CD4-positive, alpha-beta T cell treated with Interleukin-10 for 1 hour (primary cell): Measurements from ENCODE around the gene MTARC1.

Experiments
- DNase-seq: peaks from one replicate; pipeline ENCODE4 v3.0.0-alpha.2; 2020

Gene MTARC1

DNA sequence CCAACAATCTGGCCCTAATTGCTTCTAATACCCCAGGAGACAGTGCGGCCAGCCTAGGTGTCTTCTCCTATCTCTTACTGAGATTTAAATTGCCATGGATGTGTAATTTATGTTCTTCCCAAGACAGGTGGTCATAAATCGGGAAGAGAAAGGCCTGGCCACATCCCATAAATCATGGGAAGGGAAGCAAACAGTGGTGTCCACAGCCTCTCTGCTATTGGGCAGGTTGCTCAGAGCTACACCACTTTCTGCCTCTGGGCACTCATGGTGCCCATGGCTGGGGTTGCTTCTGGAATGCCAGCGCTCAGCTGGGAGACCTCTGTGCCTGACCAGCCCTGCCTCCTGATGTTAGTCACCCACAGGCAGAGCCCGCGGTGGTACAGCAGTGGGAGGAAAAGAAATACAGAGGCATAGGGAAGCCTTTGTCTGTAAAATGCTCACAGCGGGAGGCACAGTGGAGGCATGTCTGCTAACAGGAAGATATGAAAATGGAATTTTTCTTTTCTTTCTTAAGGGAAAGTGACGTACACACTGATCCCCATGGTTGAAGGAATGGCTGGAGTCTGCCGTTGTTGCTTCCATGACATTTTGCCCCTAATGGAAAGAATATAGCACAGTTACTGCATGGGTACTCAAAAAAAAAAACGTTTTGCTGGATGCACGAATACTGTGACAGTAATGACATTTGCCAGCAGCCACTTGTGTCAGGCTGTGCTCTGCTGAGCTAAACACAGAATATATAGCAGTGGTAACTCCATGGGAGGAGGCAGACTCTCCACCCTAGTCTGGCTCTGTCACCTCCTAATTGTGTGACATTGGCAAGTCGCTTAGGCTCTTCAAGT is 21.9 kb downstream of the MTARC1 start:
- no peak for DNase-seq

- no peak for DNase-seq
Observed at GRCh38 chr1:220809187-220809550, 22.5 kb downstream of the MTARC1 start.

- no peak for DNase-seq
Observed at GRCh38 chr1:220809704-220810103, 23.0 kb downstream of the MTARC1 start.

GRCh38 chr1:220810179-220810653 is 23.5 kb downstream of the MTARC1 start:
- peak; percentile 68 for DNase-seq

- DNase-seq, result no peak
Observed at GRCh38 chr1:220810963-220811362, 24.2 kb downstream of the MTARC1 start.

DNA sequence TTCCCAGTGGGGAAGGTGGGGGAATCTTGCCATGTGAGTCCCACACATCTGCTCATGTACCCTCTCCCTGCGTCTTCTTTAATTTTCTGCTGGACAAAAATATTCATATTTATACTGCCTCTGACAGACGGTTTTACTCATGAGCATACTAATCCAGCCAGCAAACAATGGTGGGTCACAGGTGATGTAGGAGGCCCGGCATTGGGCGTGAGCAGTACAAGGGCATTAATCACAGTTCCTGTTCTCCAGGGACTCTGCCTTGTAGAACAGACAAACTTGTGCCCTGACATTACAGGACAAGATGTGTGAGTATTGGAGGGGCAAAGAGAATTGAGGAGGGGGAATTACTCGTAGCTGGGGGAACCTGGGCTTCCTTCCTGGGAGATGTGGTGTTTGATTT is 25.0 kb downstream of the MTARC1 start:
- DNase-seq, result no peak

DNA sequence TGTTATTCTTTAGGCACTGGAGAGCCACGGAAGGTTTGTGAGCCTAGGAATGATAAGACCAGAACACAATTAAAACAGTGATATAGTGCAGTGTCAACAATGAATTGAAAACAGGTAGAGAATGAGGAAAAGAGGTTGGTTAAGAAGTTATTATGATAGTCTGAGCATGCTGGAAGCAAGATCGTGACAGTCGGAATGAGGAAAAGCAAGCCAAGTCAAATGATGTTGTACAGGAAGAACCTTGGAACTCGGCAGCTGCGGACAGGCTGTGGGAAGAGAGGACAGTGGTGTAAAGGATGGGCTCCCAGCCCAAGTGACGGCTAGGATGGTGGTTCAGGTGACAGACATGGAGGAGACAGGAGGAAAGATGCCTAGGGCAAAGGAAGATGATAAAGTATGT is 25.6 kb downstream of the MTARC1 start:
- no peak for DNase-seq

DNA sequence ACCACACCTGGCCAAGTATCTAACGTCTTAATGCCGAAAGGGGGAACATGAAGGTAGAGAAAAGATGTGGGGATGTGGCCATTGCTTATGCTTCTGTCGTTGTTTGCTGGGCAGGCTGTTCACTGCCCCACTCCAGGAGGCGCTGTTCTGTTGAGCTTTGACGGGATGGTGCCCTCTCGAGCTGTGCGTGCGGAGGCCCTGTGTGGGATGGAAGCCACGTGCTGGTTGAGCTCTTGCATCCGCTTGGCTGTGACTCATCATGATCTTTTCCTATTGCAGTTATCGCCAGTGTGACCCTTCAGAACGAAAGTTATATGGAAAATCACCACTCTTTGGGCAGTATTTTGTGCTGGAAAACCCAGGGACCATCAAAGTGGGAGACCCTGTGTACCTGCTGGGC is 26.3 kb downstream of the MTARC1 start:
- DNase-seq, result no peak

DNA sequence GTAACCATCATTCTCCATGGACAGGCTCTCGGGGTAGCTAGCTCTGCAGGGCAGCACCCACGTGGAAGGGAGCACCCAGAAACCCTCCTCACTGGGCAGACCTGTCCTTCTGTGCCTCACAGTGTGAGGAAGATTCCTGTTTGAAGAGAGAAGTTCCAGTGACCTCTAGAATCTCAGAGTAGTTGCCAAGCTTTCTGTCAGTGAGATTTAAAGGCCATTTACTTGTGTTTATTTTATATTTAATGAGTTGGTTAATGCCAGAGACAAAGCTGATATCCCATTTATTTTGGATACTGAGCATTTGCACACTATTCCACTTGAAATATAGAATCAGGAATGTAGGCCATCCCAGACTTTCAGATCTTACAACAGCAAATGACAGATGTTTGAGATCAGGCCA is 28.7 kb downstream of the MTARC1 start:
- no peak for DNase-seq

DNA sequence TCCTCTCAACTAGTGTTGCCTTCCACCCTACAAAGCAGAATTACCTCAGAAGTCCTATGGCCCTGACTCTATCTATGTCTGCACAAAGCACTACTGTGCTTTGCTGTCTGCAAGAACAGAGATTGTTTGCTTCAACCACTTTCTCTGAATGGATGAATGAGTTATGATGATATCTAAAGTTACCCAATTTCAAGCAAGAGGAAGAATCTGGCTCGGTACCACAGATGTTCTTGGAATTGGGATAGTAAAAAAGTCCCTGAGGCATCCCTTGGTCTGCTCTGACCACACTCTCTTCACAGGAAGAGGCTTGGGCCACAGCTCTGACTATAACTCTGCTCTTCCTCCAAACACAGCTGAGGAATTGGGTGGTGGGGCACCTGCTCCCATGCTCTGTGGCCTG is 31.2 kb downstream of the MTARC1 start:
- DNase-seq, result no peak

DNA sequence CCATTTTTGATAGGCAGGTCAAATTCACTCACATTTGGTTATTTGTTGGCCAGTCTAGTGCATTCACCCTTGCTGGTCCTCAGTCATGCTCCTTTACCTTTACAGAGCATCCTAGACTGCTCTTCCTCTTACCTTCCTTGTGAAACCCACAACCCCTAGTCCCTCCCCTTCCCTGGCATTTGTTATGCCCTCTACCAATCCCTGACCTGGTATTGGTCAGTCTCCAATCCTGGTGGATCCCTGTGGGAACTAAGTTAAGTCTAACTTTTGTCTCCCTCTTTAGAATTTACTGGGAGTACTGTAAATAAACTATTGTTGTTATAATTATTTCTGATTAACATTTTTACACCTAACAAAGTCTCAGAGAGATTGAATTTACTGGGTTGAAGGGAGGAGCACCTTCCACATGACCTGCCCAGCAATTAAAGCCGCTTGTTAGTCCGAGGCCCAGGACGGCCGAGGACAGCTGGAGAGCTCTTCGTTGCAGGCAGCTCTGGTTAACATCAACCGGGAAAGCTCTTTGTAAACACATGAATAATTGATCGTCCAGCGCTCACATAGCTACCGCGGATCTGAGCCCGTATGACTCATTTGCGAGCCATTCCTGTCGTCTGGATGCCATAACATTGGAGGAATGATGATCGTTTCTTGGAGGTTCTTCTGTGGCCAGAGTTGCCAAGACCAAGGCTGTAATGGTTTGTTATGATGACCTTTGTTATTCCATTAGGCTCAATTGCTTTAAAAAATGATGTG is 31.9 kb downstream of the MTARC1 start:
- no peak for DNase-seq

DNA sequence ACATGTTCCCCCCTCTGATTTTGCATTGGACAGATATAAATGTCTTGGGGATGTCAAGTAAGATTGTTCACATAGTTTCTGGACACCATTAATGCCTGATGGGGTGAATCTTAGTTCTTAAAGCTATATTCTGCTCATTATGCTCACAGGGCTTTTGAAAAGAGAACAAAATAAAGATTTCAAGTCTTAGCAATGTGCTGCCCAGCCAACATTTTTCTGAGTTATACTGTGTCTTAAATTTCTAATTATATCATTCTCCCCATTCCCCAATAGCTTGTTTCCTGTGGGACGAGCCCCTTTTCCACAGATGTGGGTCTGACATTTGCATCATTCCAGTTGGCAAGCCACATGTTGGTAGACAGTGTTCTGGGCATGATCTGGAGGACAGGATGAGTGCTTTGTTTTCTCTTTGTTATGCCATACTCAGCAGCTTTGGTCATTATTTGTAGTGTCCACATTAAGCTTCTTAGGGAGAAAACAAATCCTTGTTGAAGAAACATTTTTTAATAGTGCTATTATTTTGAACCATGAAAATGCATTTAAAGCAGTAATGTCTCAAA is 32.8 kb downstream of the MTARC1 start:
- no peak for DNase-seq

DNA sequence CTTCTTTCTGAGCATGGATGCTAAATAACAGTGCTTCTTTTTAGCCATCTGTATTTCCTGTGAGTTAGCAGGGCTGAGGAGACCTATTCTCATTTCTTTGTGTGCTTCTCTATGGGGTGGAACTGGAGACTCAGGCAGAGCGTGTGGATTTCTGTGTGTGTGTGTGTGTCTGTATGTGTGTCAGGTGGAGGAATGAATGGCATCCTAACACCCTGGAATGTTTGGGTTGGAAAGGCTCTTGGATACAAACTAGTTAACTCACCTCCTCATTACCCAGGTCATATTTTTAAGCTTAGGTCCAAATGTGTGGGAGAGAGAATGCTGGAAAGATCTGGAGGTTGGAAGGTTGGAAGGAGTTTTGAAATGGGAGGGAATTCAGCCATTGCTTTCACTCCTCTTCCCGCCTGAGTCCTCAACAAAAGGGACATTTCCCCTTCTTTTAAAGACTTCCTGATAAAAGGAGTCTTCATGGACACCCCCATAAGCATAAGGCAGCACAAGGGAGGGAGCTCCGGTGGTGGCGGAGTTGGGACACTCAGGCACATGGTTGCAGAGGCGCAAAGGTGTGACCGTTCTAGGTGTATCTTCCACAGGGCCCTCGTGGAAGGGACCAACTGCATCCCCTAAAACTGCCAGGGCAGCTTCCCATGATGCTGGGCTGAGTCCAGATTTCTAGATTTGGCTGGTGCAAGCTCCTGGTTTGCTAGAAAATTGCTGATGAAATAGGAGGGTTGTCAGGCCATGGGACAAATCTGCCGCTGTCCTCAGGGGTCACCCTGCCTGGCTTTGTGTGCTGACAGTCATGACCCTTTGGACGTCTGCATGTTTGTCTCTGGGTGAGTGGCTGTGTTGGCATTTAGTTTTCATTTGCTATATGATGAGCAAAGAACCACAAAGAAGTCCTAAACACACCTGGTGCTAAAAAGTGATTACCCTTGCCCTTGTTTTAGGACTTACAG is 37.6 kb downstream of the MTARC1 start:
- no peak for DNase-seq

GRCh38 chr1:220825819-220826551 is 39.3 kb downstream of the MTARC1 start:
- DNase-seq, result no peak

- no peak for DNase-seq
Observed at GRCh38 chr1:220826729-220827128, 40.0 kb downstream of the MTARC1 start.

DNA sequence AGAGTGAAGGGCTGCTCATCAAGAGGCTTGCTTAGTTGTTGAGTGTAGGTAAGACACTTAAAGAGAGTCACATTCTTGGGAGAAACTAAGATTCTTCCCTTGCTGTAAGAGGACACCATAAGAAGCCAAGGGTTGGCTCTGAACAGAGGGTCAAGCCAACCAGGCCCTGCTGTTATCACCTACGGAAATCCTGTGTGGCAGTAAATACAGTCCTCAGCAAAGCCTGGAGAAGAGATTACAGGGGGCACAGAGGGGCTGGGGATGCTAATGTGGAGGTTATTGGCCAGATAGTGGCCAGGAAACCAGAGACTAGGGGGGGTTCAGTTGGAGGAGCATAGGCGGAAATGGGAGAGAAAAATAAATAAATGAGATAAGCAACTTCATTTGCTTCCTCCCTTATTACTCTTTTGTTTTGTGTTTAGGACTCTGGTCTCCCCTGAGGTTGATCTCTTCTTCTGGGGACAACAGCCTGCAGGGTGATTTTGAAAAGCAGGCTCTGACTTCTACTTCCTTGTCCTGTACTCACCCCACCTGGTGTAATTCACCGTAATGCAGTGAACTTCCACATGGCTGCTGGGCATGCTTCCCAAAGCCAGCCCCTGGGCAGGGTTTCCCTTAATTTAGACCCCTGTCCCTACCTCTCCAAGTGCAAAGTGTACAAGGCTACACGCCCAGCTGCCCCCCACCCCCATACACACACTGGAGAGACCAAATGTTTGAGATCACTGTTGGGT is 40.9 kb downstream of the MTARC1 start:
- DNase-seq, result no peak

GRCh38 chr1:220828179-220828490 is 41.4 kb downstream of the MTARC1 start:
- DNase-seq, result no peak

DNA sequence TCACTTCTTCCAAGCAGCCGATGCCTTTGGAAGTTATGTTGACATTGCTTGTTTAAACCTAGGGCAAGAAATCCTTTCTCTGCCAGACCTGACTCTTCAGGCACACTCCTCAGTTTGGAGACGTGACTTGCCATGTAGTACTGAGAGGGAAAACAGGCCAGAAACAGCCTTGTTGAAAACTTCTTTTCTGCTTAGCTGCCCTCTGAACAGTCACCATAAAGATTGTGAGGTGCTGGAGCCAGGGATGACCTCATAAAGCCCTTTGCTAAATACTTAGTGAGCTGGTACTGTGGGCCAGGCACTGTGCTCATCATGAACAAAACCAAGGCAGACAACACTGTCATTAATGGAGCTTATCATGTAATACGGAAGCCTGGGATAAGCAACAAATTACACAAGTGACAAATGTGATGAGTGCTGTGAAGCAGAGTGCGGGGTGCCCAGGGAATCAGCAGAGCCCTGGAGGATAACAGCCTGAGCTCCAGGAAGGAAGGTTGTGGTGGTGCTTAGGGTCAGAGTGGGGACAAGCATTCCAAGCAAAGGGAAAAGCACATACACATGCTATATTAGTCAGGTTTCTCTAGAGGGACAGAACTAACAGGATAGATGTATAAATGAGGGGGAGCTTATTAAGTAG is 42.4 kb downstream of the MTARC1 start:
- no peak for DNase-seq

- DNase-seq, result no peak
Observed at GRCh38 chr1:220833436-220833835, 46.7 kb downstream of the MTARC1 start.

DNA sequence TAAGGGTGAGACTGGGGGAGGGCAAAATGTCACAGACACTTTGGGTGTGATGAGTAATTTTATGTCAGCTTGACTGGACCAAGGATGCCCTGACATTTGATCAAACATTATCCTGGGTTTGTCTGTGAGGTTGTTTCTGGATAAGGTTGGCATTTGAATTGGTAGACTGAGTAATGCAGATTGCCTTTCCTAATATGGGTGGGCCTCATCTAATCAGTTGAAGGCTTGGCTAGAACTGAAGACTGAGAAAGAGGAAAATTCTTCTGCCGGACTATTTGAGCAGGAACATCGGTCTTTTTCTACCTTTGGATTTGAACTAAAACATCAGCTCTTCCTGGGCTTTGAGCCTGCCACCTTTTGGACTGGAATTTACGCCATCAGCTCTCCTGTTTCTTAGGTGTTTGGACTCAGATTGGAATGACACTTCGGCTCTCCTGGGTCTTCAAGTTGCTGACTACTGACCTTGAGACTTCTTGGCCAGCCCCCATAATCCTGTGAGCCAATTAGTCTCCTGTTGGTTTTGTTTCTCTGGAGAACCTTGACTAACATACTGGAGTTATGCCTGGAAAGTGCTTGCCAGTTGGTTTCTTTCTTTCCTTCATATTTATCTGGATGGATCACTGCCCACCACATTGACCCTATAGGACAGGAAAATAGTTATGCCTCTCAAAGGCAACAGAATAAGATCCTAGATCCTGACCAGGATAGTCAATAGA is 47.6 kb downstream of the MTARC1 start:
- DNase-seq, result no peak
